Measurements from ENCODE around the gene HIF1A. TPM values are rescaled to one million over a fixed set of nuclear protein-coding genes. Genes with fewer than 3 reads are reported as not detected.

The HIF1A gene
- total and polyA plus RNA-seq, 10 of the 15 experiments (the other 5 are each of a cell fraction or from before 2014, with no cell fraction given): 18.3 to 97.0 (median 75.3) TPM

DNA sequence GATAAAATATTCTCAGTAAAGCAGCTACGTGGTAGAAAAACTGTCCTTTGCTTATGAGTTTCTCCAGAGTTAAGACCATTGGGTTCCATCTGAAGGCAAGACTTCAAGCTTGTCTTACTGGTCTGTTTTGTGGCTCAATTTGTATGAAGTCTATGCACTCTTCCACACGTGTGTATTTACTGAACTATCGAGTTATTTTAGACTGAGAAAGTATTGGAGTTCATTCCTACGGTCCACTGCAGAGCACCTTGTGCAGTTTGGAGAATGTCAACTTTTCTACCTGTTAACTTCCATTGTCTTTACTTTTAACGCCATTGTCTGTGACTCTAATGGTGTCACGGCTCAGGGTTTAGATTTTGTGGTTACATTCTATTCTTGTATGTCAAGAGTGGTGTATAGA lies 3.7 kb downstream of the HIF1A start (continued):
- TF ChIP-seq, protein P1, sequence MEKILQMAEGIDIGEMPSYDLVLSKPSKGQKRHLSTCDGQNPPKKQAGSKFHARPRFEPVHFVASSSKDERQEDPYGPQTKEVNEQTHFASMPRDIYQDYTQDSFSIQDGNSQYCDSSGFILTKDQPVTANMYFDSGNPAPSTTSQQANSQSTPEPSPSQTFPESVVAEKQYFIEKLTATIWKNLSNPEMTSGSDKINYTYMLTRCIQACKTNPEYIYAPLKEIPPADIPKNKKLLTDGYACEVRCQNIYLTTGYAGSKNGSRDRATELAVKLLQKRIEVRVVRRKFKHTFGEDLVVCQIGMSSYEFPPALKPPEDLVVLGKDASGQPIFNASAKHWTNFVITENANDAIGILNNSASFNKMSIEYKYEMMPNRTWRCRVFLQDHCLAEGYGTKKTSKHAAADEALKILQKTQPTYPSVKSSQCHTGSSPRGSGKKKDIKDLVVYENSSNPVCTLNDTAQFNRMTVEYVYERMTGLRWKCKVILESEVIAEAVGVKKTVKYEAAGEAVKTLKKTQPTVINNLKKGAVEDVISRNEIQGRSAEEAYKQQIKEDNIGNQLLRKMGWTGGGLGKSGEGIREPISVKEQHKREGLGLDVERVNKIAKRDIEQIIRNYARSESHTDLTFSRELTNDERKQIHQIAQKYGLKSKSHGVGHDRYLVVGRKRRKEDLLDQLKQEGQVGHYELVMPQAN (conservative IDR thresholded peaks at IDR 0.05): 0 out of 2 replicates have a peak, but pooled peaks have one; percentile 38
- no peak for TF ChIP-seq SUPT20H (IDR thresholded peaks at IDR 0.05; ENCODE audit: borderline replicate concordance, control insufficient read depth, low read depth, low read length)
- TF ChIP-seq SMC3 (IDR thresholded peaks at IDR 0.05; ENCODE audit: borderline replicate concordance, low read length): 0 out of 2 replicates have a peak, but pooled peaks have one; percentile 5
- no peak for TF ChIP-seq NRF1 (conservative IDR thresholded peaks at IDR 0.05; ENCODE audit: low read depth, low read length)
- no peak for TF ChIP-seq NR2C1 (IDR thresholded peaks at IDR 0.05)
- TF ChIP-seq MEF2A (IDR thresholded peaks at IDR 0.05; ENCODE audit: insufficient read depth, low read depth, low read length): 0 out of 2 replicates have a peak, but pooled peaks have one; percentile 26
- TF ChIP-seq IKZF1 (conservative IDR thresholded peaks at IDR 0.05): no peak
- no peak for TF ChIP-seq ETV6 (conservative IDR thresholded peaks at IDR 0.05 in 1 of 2, IDR thresholded peaks at IDR 0.05 in 1 of 2; ENCODE audit: borderline replicate concordance in 1 of 2, low read depth in 1 of 2)
- TF ChIP-seq FOXK2 (IDR thresholded peaks at IDR 0.05): no peak
- TF ChIP-seq, protein P2, sequence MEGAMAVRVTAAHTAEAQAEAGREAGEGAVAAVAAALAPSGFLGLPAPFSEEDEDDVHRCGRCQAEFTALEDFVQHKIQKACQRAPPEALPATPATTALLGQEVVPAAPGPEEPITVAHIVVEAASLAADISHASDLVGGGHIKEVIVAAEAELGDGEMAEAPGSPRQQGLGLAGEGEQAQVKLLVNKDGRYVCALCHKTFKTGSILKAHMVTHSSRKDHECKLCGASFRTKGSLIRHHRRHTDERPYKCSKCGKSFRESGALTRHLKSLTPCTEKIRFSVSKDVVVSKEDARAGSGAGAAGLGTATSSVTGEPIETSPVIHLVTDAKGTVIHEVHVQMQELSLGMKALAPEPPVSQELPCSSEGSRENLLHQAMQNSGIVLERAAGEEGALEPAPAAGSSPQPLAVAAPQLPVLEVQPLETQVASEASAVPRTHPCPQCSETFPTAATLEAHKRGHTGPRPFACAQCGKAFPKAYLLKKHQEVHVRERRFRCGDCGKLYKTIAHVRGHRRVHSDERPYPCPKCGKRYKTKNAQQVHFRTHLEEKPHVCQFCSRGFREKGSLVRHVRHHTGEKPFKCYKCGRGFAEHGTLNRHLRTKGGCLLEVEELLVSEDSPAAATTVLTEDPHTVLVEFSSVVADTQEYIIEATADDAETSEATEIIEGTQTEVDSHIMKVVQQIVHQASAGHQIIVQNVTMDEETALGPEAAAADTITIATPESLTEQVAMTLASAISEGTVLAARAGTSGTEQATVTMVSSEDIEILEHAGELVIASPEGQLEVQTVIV (IDR thresholded peaks at IDR 0.05; ENCODE audit: borderline replicate concordance, partially characterized antibody): no peak
- TF ChIP-seq BCL11A (IDR thresholded peaks at IDR 0.05; ENCODE audit: low read depth, low read length): no peak
- no peak for TF ChIP-seq NR2C2 (IDR thresholded peaks at IDR 0.05; ENCODE audit: borderline replicate concordance, control insufficient read depth, insufficient read length, low read depth)
- TF ChIP-seq MEF2B (IDR thresholded peaks at IDR 0.05; ENCODE audit: partially characterized antibody, poor library complexity, severe bottlenecking): no peak
- TF ChIP-seq CHD1 (IDR thresholded peaks at IDR 0.05; ENCODE audit: low read depth, low read length): 0 out of 2 replicates have a peak, but pooled peaks have one; percentile 80

Data from GM12878 (cell line).